Gastrocnemius medialis (tissue), 4 donors: ENCODE results near the gene TTL.

Experiments used
- POLR2A ChIP-seq, 2 donors: fragments of 450-650 bp; IDR thresholded peaks; one replicate each; pipeline ENCODE4 v1.6.1; 2017; ENCODE audit warnings: antibody characterized with exemption in 2 of 2, mild to moderate bottlenecking in 2 of 2, moderate library complexity in 2 of 2
- TF ChIP-seq, protein P1 (sequence below), 5 experiments: fragments of 450-650 bp in 3 of 5; fragments of 200-600 bp in 2 of 5; sonication (generic) in 2 of 5; IDR thresholded peaks in 4 of 5; conservative IDR thresholded peaks in 1 of 5; 1 replicate in 4 of 5; 2 replicates in 1 of 5; pipeline ENCODE4 v1.5.1; 2016 to 2019; ENCODE audit warnings: antibody characterized with exemption in 5 of 5, mild to moderate bottlenecking in 3 of 5, moderate library complexity in 3 of 5

GRCh38 chr2:112488201-112488600, 6.2 kb downstream of the TTL start:
- TF ChIP-seq, protein P1, sequence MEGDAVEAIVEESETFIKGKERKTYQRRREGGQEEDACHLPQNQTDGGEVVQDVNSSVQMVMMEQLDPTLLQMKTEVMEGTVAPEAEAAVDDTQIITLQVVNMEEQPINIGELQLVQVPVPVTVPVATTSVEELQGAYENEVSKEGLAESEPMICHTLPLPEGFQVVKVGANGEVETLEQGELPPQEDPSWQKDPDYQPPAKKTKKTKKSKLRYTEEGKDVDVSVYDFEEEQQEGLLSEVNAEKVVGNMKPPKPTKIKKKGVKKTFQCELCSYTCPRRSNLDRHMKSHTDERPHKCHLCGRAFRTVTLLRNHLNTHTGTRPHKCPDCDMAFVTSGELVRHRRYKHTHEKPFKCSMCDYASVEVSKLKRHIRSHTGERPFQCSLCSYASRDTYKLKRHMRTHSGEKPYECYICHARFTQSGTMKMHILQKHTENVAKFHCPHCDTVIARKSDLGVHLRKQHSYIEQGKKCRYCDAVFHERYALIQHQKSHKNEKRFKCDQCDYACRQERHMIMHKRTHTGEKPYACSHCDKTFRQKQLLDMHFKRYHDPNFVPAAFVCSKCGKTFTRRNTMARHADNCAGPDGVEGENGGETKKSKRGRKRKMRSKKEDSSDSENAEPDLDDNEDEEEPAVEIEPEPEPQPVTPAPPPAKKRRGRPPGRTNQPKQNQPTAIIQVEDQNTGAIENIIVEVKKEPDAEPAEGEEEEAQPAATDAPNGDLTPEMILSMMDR (IDR thresholded peaks at IDR 0.05 in 4 of 5, conservative IDR thresholded peaks at IDR 0.05 in 1 of 5) = no peak
- no peak for TF ChIP-seq POLR2A (IDR thresholded peaks at IDR 0.05)
